Ishikawa (cell line): ENCODE data around the gene CATSPERZ.

Source experiments
- CEBPB ChIP-seq: IDR thresholded peaks from 2 replicates; pipeline ENCODE4 v1.6.1; 2012
- CREB1 ChIP-seq: IDR thresholded peaks from 2 replicates; pipeline ENCODE4 v1.6.1; 2012; ENCODE audit warnings: low read depth
- EGR1 ChIP-seq: IDR thresholded peaks from 2 replicates; pipeline ENCODE4 v1.6.1; 2012
- EP300 ChIP-seq: IDR thresholded peaks from 2 replicates; pipeline ENCODE4 v1.6.1; 2012; ENCODE audit warnings: borderline replicate concordance
- FOXM1 ChIP-seq: IDR thresholded peaks from 2 replicates; pipeline ENCODE4 v1.6.1; 2012; ENCODE audit warnings: low read depth, borderline replicate concordance
- MAX ChIP-seq: IDR thresholded peaks from 2 replicates; pipeline ENCODE4 v1.6.1; 2012
- NFIC ChIP-seq: IDR thresholded peaks from 2 replicates; pipeline ENCODE4 v1.6.1; 2012
- RAD21 ChIP-seq: IDR thresholded peaks from 2 replicates; pipeline ENCODE4 v1.6.1; 2012; ENCODE audit warnings: low read depth
- REST ChIP-seq: IDR thresholded peaks from 2 replicates; pipeline ENCODE4 v1.6.1; 2012; ENCODE audit warnings: low read depth, mild to moderate bottlenecking
- TAF1 ChIP-seq: IDR thresholded peaks from 2 replicates; pipeline ENCODE4 v1.6.1; 2012; ENCODE audit warnings: low read depth, mild to moderate bottlenecking
- TCF12 ChIP-seq: IDR thresholded peaks from 2 replicates; pipeline ENCODE4 v1.6.1; 2012; ENCODE audit warnings: low read depth
- TEAD4 ChIP-seq: IDR thresholded peaks from 2 replicates; pipeline ENCODE4 v1.6.1; 2012
- USF1 ChIP-seq: IDR thresholded peaks from 2 replicates; pipeline ENCODE4 v1.6.1; 2012
- YY1 ChIP-seq: IDR thresholded peaks from 2 replicates; pipeline ENCODE4 v1.6.1; 2012; ENCODE audit warnings: low read depth
- ZBTB7A ChIP-seq: IDR thresholded peaks from 2 replicates; pipeline ENCODE4 v1.6.1; 2012; ENCODE audit warnings: low read depth

Gene CATSPERZ

GRCh38 chr11:64324692-64325469, 24.7 kb downstream of the CATSPERZ start:
- TF ChIP-seq NFIC, result no peak
- no peak for TF ChIP-seq MAX
- no peak for TF ChIP-seq YY1

- TF ChIP-seq REST (no peak), USF1 (0 out of 2 replicates have a peak, but pooled peaks have one; percentile 25)
These were observed 27.2 kb downstream of the CATSPERZ start for GRCh38 chr11:64327375-64327774.

GRCh38 chr11:64327993-64328392, 27.8 kb downstream of the CATSPERZ start:
- TF ChIP-seq YY1, result no peak
- no peak for TF ChIP-seq NFIC
- TF ChIP-seq CREB1, result no peak
- TF ChIP-seq TAF1, result no peak
- TF ChIP-seq ZBTB7A, result no peak
- TF ChIP-seq MAX, result no peak
- TF ChIP-seq EP300, result no peak
- TF ChIP-seq CEBPB, result no peak

- TF ChIP-seq YY1 (no peak), TCF12 (no peak), USF1 (no peak), EGR1 (no peak)
These were observed 30.7 kb downstream of the CATSPERZ start for GRCh38 chr11:64330888-64331287.

GRCh38 chr11:64331569-64332371, 31.6 kb downstream of the CATSPERZ start:
- TF ChIP-seq EP300, result no peak
- peak; percentile 71 for TF ChIP-seq ZBTB7A
- no peak for TF ChIP-seq TEAD4
- no peak for TF ChIP-seq CREB1
- TF ChIP-seq REST, result no peak
- peak; percentile 25; the same call in 1 of the 2 replicates for TF ChIP-seq USF1
- TF ChIP-seq CEBPB, result no peak
- peak; percentile 81 for TF ChIP-seq TCF12
- no peak for TF ChIP-seq EGR1
- no peak for TF ChIP-seq FOXM1
- TF ChIP-seq TAF1, result no peak
- TF ChIP-seq YY1, result no peak
- peak; percentile 63 for TF ChIP-seq RAD21
- peak; percentile 83 for TF ChIP-seq NFIC
- peak; percentile 31 for TF ChIP-seq MAX
